ENCODE measurements around the gene TPST2. TPM values are rescaled to one million over a fixed set of nuclear protein-coding genes. Genes with fewer than 3 reads are reported as not detected.

Gene TPST2
- total and polyA plus RNA-seq, 10 of the 15 experiments (the other 5 are each of a cell fraction or from before 2014, with no cell fraction given) = 6.3 to 33.7 (median 28.4) TPM

GRCh38 chr22:26485013-26485412 lies 104.9 kb downstream of the TPST2 start:
- no peak overlapping the region for H2AFZ ChIP-seq (ENCODE audit: control insufficient read depth, low read depth, low read length)
- ChIA-PET CTCF (interaction anchor here (0.5 to 7.1 kb wide), 7 partner anchors 13 to 188 kb away, joined by 3 to 47 read pairs (median 5); partner anchors contain the start of gene TFIP11), RAD21 (ENCODE audit: unreplicated experiment) (interaction anchor here (1.4 kb wide), 1 partner anchor 180 kb away, joined by 4 read pairs; no protein-coding TSS in a partner anchor), SMC1A (ENCODE audit: uncharacterized antibody, unreplicated experiment) (interaction anchor here (1.1 to 2.3 kb wide), 9 partner anchors 17 to 188 kb away, joined by 3 to 15 read pairs (median 4); no protein-coding TSS in a partner anchor), POLR2A (interaction anchor here (0.5 to 1.4 kb wide), 2 partner anchors 49 to 56 kb away, joined by 3 read pairs; no protein-coding TSS in a partner anchor)
- no peaks in the 10 kb centered on the region for H3K27me3 ChIP-seq (replicated peaks in 1 of 2; ENCODE audit: control insufficient read depth in 2 of 2, insufficient read depth in 2 of 2, low read length in 1 of 2)
- DNase-seq (ENCODE audit: low read depth, low spot score) (no peak), FAIRE-seq (no peak), ATAC-seq (no peak)
- H3K4me2 ChIP-seq (ENCODE audit: control insufficient read depth, insufficient read depth) = peak overlapping the region; percentile 50
- BruUV-seq (replicated peaks) = no TSS peak
- TF ChIP-seq BCL3 (IDR thresholded peaks at IDR 0.05; ENCODE audit: borderline replicate concordance, insufficient read depth, low read depth, low read length, poor library complexity, severe bottlenecking) (no peak), ZNF274 (IDR thresholded peaks at IDR 0.05; ENCODE audit: insufficient read depth, insufficient read length) (no peak)
- H3K9ac ChIP-seq (ENCODE audit: control insufficient read depth, insufficient read depth, low read length) = no peak overlapping the region
- peak overlapping the region; percentile 97; the same call in 1 of the 2 replicates for H3K4me3 ChIP-seq
- H4K20me1 ChIP-seq (ENCODE audit: control insufficient read depth, insufficient read depth) = no peaks in the 10 kb centered on the region
- peaks cover 19% of the 10 kb centered on the region for H3K4me1 ChIP-seq (ENCODE audit: control insufficient read depth, insufficient read depth, low read length)
- 70% methylated on average over 7 of the region's 7 CpGs for WGBS (ENCODE audit: insufficient coverage, insufficient replicate concordance, low lambda C conversion rate, missing lambda C conversion rate)
- intact Hi-C loops (cut with micrococcal nuclease; ENCODE audit: unreplicated experiment) (no loop called here), in situ Hi-C loops (cut with MboI) (no loop called here)
- H3K9me3 ChIP-seq (replicated peaks; ENCODE audit: control insufficient read depth, insufficient read depth, low read length) = no peaks in the 10 kb centered on the region
- H3K79me2 ChIP-seq (ENCODE audit: control insufficient read depth, insufficient read depth, low read length) = peaks cover 39% of the 10 kb centered on the region
- H3K27ac ChIP-seq (ENCODE audit: control insufficient read depth, insufficient read depth) = no peak overlapping the region
- peaks cover 4 to 10% of the 10 kb centered on the region in 2 experiments for H3K36me3 ChIP-seq (ENCODE audit: control insufficient read depth in 2 of 2, insufficient read depth in 2 of 2, low read length in 1 of 2)

- H2AFZ ChIP-seq (ENCODE audit: control insufficient read depth, low read depth, low read length) = no peak overlapping the region
- SMC1A ChIA-PET (ENCODE audit: uncharacterized antibody, unreplicated experiment) = interaction anchor here (1.1 to 2.3 kb wide), 10 partner anchors 18 to 189 kb away, joined by 3 to 15 read pairs (median 4); no protein-coding TSS in a partner anchor
- H3K4me2 ChIP-seq (ENCODE audit: control insufficient read depth, insufficient read depth) = peak overlapping the region; percentile 50
- intact Hi-C loops (cut with micrococcal nuclease; ENCODE audit: unreplicated experiment) (loop anchor here (5.0 kb wide), 1 partner anchor 52 kb away; no protein-coding TSS in a partner anchor), in situ Hi-C loops (cut with MboI) (no loop called here)
- peak overlapping the region; percentile 88 for H3K27ac ChIP-seq (ENCODE audit: control insufficient read depth, insufficient read depth)
- H3K9me3 ChIP-seq (replicated peaks; ENCODE audit: control insufficient read depth, insufficient read depth, low read length) = no peaks in the 10 kb centered on the region
- BruUV-seq (replicated peaks) = TSS peak; percentile 61
- no peaks in the 10 kb centered on the region for H3K27me3 ChIP-seq (replicated peaks in 1 of 2; ENCODE audit: control insufficient read depth in 2 of 2, insufficient read depth in 2 of 2, low read length in 1 of 2)
- H3K79me2 ChIP-seq (ENCODE audit: control insufficient read depth, insufficient read depth, low read length) = peaks cover 46% of the 10 kb centered on the region
- FAIRE-seq (no peak), DNase-seq (ENCODE audit: low read depth, low spot score) (no peak), ATAC-seq (0 out of 3 replicates have a peak, but pooled peaks have one; percentile 8)
- H3K4me3 ChIP-seq = peak overlapping the region; percentile 97
- H4K20me1 ChIP-seq (ENCODE audit: control insufficient read depth, insufficient read depth) = no peaks in the 10 kb centered on the region
- TF ChIP-seq RAD51 (IDR thresholded peaks at IDR 0.05) = peak; percentile 89
- TF ChIP-seq USF2 (IDR thresholded peaks at IDR 0.05; ENCODE audit: borderline replicate concordance, low read depth, low read length) = peak; percentile 43; the same call in 1 of the 2 replicates
- peak; percentile 9 for TF ChIP-seq MEF2B (IDR thresholded peaks at IDR 0.05; ENCODE audit: partially characterized antibody, poor library complexity, severe bottlenecking)
- peak; percentile 5 to 61; a peak in 2 of 4 replicates for TF ChIP-seq BHLHE40 (IDR thresholded peaks at IDR 0.05; ENCODE audit: borderline replicate concordance in 1 of 2, low read depth in 2 of 2, low read length in 1 of 2)
- no peak for TF ChIP-seq REST (IDR thresholded peaks at IDR 0.05; ENCODE audit: low read depth, low read length)
- POLR2A ChIA-PET = interaction anchor here (0.5 to 3.6 kb wide), 7 partner anchors 28 to 547 kb away, joined by 3 to 18 read pairs (median 6); partner anchors contain the start of gene TFIP11
- H3K36me3 ChIP-seq (ENCODE audit: control insufficient read depth in 2 of 2, insufficient read depth in 2 of 2, low read length in 1 of 2) = peaks cover 1 to 8% of the 10 kb centered on the region in 2 experiments
- WGBS (ENCODE audit: insufficient coverage, insufficient replicate concordance, low lambda C conversion rate, missing lambda C conversion rate) = under 1% methylated on average over 6 of the region's 6 CpGs
- CTCF ChIA-PET = interaction anchor here (1.1 to 7.1 kb wide), 8 partner anchors 10 to 188 kb away, joined by 3 to 47 read pairs (median 6); partner anchors contain the start of gene TFIP11
- H3K4me1 ChIP-seq (ENCODE audit: control insufficient read depth, insufficient read depth, low read length) = peaks cover 19% of the 10 kb centered on the region
- H3K9ac ChIP-seq (ENCODE audit: control insufficient read depth, insufficient read depth, low read length) = peak overlapping the region; percentile 85; the same call in 1 of the 2 replicates
- RAD21 ChIA-PET (ENCODE audit: unreplicated experiment) = interaction anchor here (1.4 to 1.6 kb wide), 2 partner anchors 181 to 188 kb away, joined by 4 read pairs; no protein-coding TSS in a partner anchor
These were observed 105.6 kb downstream of the TPST2 start for GRCh38 chr22:26484360-26484706.
